Amygdala (tissue), 56 donors: ENCODE measurements around the gene AGBL4.

Source experiments
- DNase-seq, 56 donors: peaks; one replicate each; lab custom pipeline; 2025; lab: John Stamatoyannopoulos, UW

Gene AGBL4

DNA sequence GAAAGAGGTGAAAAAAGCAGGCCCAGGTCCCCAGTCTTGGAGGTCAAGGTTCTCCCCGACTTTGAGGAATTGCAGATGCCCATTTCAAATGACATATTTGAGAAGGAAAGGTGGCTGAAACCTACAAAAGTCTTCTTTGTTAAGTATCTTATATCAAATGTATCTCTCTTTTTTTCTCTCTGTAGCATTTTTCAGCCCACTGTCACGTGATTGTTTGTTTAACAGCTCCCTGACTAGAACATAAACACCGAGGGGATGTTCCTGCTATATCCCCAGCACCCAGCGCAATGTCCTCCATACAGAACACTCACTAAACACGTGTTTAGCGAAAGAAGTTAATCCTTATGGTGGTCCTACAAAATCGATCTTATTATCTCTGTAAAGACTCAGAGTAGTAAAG, 1274.7 kb downstream of the AGBL4 start:
- no peak for DNase-seq

- DNase-seq: no peak
These were observed 1276.8 kb downstream of the AGBL4 start for GRCh38 chr1:48746906-48747305.

DNA sequence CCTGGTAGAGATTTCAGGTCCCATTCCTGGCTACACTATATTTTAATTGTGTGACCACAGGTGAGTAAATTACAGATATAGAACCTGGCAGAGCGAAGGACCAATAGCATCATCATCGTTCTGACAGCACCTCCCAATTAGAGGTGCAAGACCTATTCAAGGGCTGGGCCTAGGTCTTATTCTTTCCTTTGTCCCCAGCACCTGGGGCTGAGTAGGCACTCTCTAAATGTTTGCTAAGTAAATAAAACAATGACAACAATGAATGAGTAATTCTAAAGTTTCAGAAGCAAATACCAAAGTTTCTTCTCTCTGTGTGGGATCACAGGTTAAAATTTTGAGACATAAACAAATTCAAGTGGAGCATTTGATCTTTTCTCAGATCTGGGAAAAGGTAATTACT, 1279.7 kb downstream of the AGBL4 start:
- no peak for DNase-seq

- DNase-seq: no peak
These were observed 1280.3 kb downstream of the AGBL4 start for GRCh38 chr1:48743480-48743879.

DNA sequence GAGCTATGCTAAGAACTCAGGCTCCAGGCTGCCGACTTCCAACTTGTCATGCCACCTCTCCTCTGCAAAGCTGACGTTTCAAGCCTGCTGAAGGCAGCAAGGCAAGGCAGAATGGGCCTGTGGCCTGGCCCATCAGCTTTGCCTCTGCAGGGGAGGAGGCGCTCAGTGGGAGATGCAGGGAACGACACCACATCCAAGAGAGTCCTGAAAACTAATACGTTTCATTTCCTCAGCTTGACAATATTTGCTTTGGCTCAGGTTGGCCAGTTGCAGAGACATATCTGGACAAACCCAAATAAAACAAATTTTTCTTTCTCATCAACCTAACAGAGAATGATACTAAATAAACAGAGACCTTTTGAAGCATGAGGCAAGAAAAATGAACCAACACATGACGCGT, 1282.4 kb downstream of the AGBL4 start:
- DNase-seq: no peak

GRCh38 chr1:48740621-48741020, 1283.1 kb downstream of the AGBL4 start:
- DNase-seq: no peak

- no peak for DNase-seq
These were observed 1284.7 kb downstream of the AGBL4 start for GRCh38 chr1:48739091-48739490.

DNA sequence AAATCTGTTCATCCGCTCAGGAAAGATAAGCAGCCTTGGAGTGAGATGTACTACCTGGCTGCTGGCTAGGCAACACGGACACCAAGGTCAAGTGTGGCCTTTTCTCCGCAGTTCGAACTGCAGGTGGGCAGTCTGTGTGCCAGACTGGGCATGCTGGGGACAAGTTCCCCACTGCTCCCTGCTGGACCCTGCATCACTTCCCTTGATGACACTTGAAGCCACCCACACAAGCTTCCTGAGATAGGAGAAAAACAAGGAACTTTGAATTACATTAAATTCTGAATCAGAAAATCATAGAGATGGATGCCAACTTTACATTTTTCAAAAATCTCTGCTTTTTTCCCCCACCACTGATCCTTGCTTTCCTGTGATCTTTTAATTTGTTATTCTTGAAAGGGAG, 1285.4 kb downstream of the AGBL4 start:
- DNase-seq: no peak

GRCh38 chr1:48735796-48736195, 1288.0 kb downstream of the AGBL4 start:
- DNase-seq: no peak

- no peak for DNase-seq
These were observed 1293.4 kb downstream of the AGBL4 start for GRCh38 chr1:48730164-48730910.

- no peak for DNase-seq
These were observed 1295.2 kb downstream of the AGBL4 start for GRCh38 chr1:48728584-48728983.

DNA sequence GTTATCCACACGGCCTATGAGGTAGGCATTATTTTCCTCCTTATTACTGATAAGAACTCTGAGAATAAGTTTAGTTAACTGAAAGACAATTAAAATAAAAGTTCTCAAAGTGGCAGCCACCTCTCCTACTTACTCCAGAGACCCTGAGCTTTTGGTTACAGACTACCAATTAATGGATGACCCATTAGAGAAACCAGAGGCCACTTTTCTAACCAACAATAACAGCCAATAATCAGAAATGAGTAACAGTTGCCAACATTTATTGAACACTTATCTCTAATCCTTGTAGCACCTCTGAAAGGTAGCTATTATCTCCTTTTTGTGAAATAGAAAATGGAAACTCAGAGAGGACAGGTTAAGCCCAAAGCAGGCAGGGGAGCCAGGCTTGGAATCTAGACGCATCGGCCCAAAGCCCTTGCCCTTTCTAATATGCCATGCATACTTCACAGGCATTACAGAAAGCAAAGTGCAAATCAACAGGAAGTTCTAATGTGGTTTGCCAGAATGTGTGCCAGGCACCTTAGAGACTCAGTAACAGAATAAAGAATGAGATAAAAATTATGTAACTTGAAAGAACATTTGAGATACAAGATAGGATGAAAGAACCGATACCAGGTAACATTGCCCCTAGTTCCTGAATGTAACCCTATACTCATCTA, 1297.1 kb downstream of the AGBL4 start:
- DNase-seq: no peak

- DNase-seq: no peak
These were observed 1297.6 kb downstream of the AGBL4 start for GRCh38 chr1:48726139-48726538.

GRCh38 chr1:48725341-48726046, 1298.3 kb downstream of the AGBL4 start:
- no peak for DNase-seq

DNA sequence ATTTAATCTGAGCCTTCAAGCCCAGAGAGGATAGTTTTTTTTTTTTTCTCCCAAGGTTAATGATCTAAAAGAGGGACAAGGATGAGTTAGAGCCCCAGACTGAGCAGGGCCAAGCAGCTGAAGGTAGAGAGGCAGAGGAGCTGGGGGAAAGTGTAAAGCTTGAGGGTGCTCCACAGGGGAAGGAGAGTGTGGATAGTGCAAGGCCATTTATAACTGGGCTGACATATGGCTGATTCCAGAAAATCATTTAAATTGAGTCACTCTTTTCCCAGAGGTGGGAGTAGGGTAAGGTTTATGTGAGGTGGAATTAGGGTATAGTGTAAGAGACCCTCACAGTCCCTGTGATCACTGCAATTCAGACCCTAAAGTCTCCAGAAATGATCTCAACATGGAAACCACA, 1302.8 kb downstream of the AGBL4 start:
- DNase-seq: no peak

- DNase-seq: no peak
These were observed 1305.0 kb downstream of the AGBL4 start for GRCh38 chr1:48718705-48719104.

- DNase-seq: no peak
These were observed 1305.6 kb downstream of the AGBL4 start for GRCh38 chr1:48718116-48718630.

DNA sequence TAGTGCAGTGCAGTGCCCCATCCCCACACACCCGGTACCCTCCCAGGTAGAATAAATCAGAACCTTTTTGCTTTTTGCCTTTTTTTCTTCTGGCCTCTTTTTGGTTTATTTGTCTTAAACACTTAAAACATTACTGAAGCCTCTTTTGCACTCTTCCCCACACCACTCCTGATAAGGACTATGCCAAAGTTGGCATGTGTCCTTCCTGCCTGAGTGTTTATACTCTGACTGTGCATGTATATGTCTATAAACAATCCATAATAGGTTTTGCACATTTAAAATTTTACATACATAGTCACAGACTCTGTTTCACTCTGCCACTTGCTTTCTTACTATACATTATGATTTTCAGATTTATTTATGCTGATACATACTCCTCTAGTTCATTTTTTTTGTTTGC, 1306.7 kb downstream of the AGBL4 start:
- DNase-seq: no peak

- DNase-seq: no peak
These were observed 1307.8 kb downstream of the AGBL4 start for GRCh38 chr1:48715921-48716320.

GRCh38 chr1:48710915-48711314, 1312.8 kb downstream of the AGBL4 start:
- DNase-seq: no peak

- no peak for DNase-seq
These were observed 1313.4 kb downstream of the AGBL4 start for GRCh38 chr1:48710318-48710717.

DNA sequence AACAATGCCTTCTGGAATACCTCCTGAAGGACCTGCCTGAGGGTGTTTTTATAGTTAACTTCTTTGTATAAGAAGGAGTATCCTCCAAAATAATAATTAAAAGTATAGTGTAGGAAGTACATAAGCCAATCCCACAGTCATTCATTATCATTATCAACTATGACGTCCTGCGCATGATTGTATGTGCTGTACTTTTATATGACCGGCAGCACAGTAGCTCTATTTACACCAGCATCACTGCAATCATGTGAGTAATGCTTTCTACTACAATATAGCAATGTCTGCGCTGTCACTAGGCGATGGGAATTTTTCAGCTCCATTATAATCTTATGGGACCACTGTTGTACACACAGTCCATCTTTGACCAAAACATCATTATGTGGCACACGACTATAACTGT, 1319.0 kb downstream of the AGBL4 start:
- no peak for DNase-seq
